Measurements from ENCODE around the gene PDXDC1. TPM values are rescaled to one million over a fixed set of nuclear protein-coding genes. Genes with fewer than 3 reads are reported as not detected.
"Not testable (repeated sequence)": the region's sequence is repeated elsewhere in the genome, so short reads cannot be mapped to it uniquely, and the experiment has no call there.

PDXDC1 gene
- total RNA-seq, 1 donor from 2014 or later, result 65.6 TPM

GRCh38 chr16:15071916-15072769 lies 97.3 kb downstream of the PDXDC1 start:
- not testable (repeated sequence) for H3K9me3 Mint-ChIP-seq; H3K36me3 Mint-ChIP-seq (ENCODE audit: low read depth); H3K27ac Mint-ChIP-seq (ENCODE audit: unreplicated experiment); H3K4me3 Mint-ChIP-seq; H3K27me3 Mint-ChIP-seq (ENCODE audit: low read depth); H3K4me1 Mint-ChIP-seq; DNase-seq (ENCODE audit: low read depth, low spot score)
- peak; percentile 56 for TF ChIP-seq CTCF (conservative IDR thresholded peaks at IDR 0.05)

- DNase-seq (ENCODE audit: low read depth, low spot score), result no peak
- Mint-ChIP-seq H3K4me3 (no peak overlapping the region), H3K27ac (ENCODE audit: unreplicated experiment) (no peak overlapping the region), H3K36me3 (ENCODE audit: low read depth) (peaks cover 14% of the 10 kb centered on the region), H3K9me3 (no peaks in the 10 kb centered on the region), H3K4me1 (no peaks in the 10 kb centered on the region), H3K27me3 (ENCODE audit: low read depth) (no peaks in the 10 kb centered on the region)
- TF ChIP-seq CTCF (conservative IDR thresholded peaks at IDR 0.05), result no peak
Measured at GRCh38 chr16:15073101-15073500, 98.3 kb downstream of the PDXDC1 start.

- H3K4me3 Mint-ChIP-seq; H3K4me1 Mint-ChIP-seq; H3K9me3 Mint-ChIP-seq; H3K27ac Mint-ChIP-seq (ENCODE audit: unreplicated experiment); DNase-seq (ENCODE audit: low read depth, low spot score); H3K27me3 Mint-ChIP-seq (ENCODE audit: low read depth): not testable (repeated sequence)
- H3K36me3 Mint-ChIP-seq (ENCODE audit: low read depth), result peaks cover 29% of the 10 kb centered on the region
Measured at GRCh38 chr16:15076161-15076560, 101.3 kb downstream of the PDXDC1 start.

GRCh38 chr16:15080883-15081282 lies 106.1 kb downstream of the PDXDC1 start:
- not testable (repeated sequence) for H3K27me3 Mint-ChIP-seq (ENCODE audit: low read depth); H3K4me1 Mint-ChIP-seq; H3K4me3 Mint-ChIP-seq; DNase-seq (ENCODE audit: low read depth, low spot score); H3K9me3 Mint-ChIP-seq; H3K27ac Mint-ChIP-seq (ENCODE audit: unreplicated experiment)
- peaks cover 31% of the 10 kb centered on the region for H3K36me3 Mint-ChIP-seq (ENCODE audit: low read depth)

- H3K36me3 Mint-ChIP-seq (ENCODE audit: low read depth), result peaks cover 24% of the 10 kb centered on the region
- not testable (repeated sequence) for H3K27ac Mint-ChIP-seq (ENCODE audit: unreplicated experiment); DNase-seq (ENCODE audit: low read depth, low spot score); H3K4me1 Mint-ChIP-seq; H3K4me3 Mint-ChIP-seq; H3K9me3 Mint-ChIP-seq; H3K27me3 Mint-ChIP-seq (ENCODE audit: low read depth)
Measured at GRCh38 chr16:15082788-15083187, 108.0 kb downstream of the PDXDC1 start.

GRCh38 chr16:15090663-15091269 lies 115.9 kb downstream of the PDXDC1 start:
- H3K27ac Mint-ChIP-seq (ENCODE audit: unreplicated experiment), result not testable (repeated sequence)

GRCh38 chr16:15093571-15093954 lies 118.7 kb downstream of the PDXDC1 start:
- H3K27ac Mint-ChIP-seq (ENCODE audit: unreplicated experiment), result peak overlapping the region; percentile 76
- H3K4me1 Mint-ChIP-seq, result peaks cover 20% of the 10 kb centered on the region
- H3K36me3 Mint-ChIP-seq (ENCODE audit: low read depth); H3K27me3 Mint-ChIP-seq (ENCODE audit: low read depth); H3K9me3 Mint-ChIP-seq; DNase-seq (ENCODE audit: low read depth, low spot score): not testable (repeated sequence)
- H3K4me3 Mint-ChIP-seq, result peak overlapping the region; percentile 99

More at GRCh38 chr16:15090663-15091269, 115.9 kb downstream of the PDXDC1 start:
- H3K4me3 Mint-ChIP-seq, result peak overlapping the region; percentile 68
- H3K9me3 Mint-ChIP-seq; H3K27me3 Mint-ChIP-seq (ENCODE audit: low read depth); DNase-seq (ENCODE audit: low read depth, low spot score); H3K36me3 Mint-ChIP-seq (ENCODE audit: low read depth): not testable (repeated sequence)
- peaks cover 20% of the 10 kb centered on the region for H3K4me1 Mint-ChIP-seq

GRCh38 chr16:15093955-15094827 lies 119.4 kb downstream of the PDXDC1 start, which contains the start of gene RRN3:
RRN3 (minus strand) TSS chr16:15094272; CDS start chr16:15094233, 39 bp downstream.
- Mint-ChIP-seq H3K4me3 (peak within 1 kb of the TSS; percentile 99), H3K4me1 (peaks cover 20% of the 10 kb centered on the region), H3K27ac (ENCODE audit: unreplicated experiment) (peak within 1 kb of the TSS; percentile 99)
- H3K36me3 Mint-ChIP-seq (ENCODE audit: low read depth); H3K9me3 Mint-ChIP-seq; H3K27me3 Mint-ChIP-seq (ENCODE audit: low read depth): not testable (repeated sequence)
- peak; percentile 83 for DNase-seq (ENCODE audit: low read depth, low spot score)

- DNase-seq (ENCODE audit: low read depth, low spot score); H3K36me3 Mint-ChIP-seq (ENCODE audit: low read depth); H3K9me3 Mint-ChIP-seq; H3K27ac Mint-ChIP-seq (ENCODE audit: unreplicated experiment); H3K27me3 Mint-ChIP-seq (ENCODE audit: low read depth); H3K4me3 Mint-ChIP-seq: not testable (repeated sequence)
- H3K4me1 Mint-ChIP-seq, result peaks cover 20% of the 10 kb centered on the region
Measured at GRCh38 chr16:15096583-15096972, 121.8 kb downstream of the PDXDC1 start.

- not testable (repeated sequence) for H3K9me3 Mint-ChIP-seq; H3K4me3 Mint-ChIP-seq; H3K4me1 Mint-ChIP-seq; H3K36me3 Mint-ChIP-seq (ENCODE audit: low read depth); DNase-seq (ENCODE audit: low read depth, low spot score); H3K27me3 Mint-ChIP-seq (ENCODE audit: low read depth); H3K27ac Mint-ChIP-seq (ENCODE audit: unreplicated experiment)
Measured at GRCh38 chr16:15099366-15099909, 124.6 kb downstream of the PDXDC1 start.
